ENCODE measurements around the gene HERPUD1.
A peak's percentile ranks its signal among the peaks of the same experiment; 100 is the strongest.

HERPUD1 gene

DNA sequence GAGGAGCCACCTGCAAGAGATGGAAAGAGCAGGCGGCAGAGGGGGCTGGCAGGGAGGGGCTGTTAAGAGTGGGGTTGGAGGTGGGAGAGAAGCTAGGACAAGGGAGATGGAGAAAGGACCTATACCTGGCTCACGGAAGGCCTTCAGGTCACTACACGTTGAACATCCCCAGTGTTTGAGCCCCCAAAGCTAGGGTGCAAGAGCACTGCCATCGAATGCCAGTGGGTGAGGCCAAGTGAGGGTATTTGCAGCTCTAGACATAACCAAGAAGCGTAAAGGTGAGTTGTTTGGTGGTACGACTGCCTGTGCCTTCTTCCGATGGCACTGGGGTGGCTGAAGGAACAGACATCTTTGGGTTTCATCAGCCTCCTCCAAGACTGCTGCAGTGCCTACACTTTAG is 17.0 kb upstream of the HERPUD1 start:
- no peak overlapping the region for H3K4me3 ChIP-seq (ENCODE audit: low read depth, low read length)
- ChIA-PET POLR2A (no interaction called here), CTCF (no interaction called here)
- H3K36me3 ChIP-seq (ENCODE audit: control insufficient read depth in 2 of 2, insufficient read depth in 1 of 2, low read length in 2 of 2) = no peaks in the 10 kb centered on the region
- no peak for TF ChIP-seq ZNF155 (tag by site-specific recombination; IDR thresholded peaks at IDR 0.05)
- TF ChIP-seq ZNF19 (tag by site-specific recombination; IDR thresholded peaks at IDR 0.05; ENCODE audit: low read depth) = no peak
- TF ChIP-seq FEZF1 (tag by site-specific recombination; IDR thresholded peaks at IDR 0.05) = no peak
- TF ChIP-seq ZBTB1 (tag by site-specific recombination; IDR thresholded peaks at IDR 0.05) = no peak
- H3K4me1 ChIP-seq (ENCODE audit: control insufficient read depth, insufficient read depth, low read length) = no peaks in the 10 kb centered on the region
- H3K27ac ChIP-seq (ENCODE audit: extremely low read depth, low read depth, low read length) = no peak overlapping the region
- no peaks in the 10 kb centered on the region for H3K9me3 ChIP-seq (ENCODE audit: control insufficient read depth, insufficient read depth, low read depth, low read length)

DNA sequence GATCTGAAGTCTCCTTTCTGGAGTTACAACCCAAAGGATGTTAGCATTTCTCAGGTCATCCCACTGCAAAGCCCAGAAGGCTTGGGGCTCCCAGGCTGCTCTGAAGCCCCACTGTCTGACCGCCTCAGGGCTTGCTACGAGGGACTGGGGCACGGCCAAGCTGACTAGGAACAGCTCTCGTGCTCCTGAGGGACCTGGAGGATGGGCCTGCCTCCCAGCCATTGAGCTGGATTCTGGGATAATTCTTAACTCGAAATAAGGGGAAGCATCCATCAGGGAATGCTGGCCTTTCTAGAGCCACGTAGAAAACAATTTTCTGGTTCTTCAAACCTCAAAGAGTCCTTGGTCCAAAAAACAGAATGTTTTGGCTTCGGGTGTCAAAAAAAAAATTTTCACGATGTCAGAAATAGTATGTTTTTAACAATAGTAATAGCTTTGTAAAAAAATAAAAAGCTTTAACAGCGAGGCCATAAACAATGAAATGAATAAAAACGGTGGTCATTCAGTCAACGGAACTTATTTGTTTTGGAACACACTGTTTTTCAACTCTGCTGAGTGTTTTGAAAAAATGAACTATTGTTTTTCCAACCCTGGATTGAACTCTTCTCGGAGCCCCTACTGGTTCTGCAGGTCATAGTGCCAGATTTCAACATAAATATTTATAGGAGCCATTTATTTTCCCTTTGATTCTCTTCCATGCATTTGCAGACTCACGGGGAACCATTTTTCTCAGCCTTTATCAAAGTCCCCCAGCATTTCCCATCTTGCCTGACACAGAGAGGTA is 16.4 kb upstream of the HERPUD1 start:
- no peak for TF ChIP-seq ZNF248 (tag by site-specific recombination; IDR thresholded peaks at IDR 0.05)
- TF ChIP-seq, protein P1, sequence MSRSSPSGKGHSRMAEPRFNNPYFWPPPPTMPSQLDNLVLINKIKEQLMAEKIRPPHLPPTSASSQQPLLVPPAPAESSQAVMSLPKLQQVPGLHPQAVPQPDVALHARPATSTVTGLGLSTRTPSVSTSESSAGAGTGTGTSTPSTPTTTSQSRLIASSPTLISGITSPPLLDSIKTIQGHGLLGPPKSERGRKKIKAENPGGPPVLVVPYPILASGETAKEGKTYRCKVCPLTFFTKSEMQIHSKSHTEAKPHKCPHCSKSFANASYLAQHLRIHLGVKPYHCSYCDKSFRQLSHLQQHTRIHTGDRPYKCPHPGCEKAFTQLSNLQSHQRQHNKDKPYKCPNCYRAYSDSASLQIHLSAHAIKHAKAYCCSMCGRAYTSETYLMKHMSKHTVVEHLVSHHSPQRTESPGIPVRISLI (tag by site-specific recombination; IDR thresholded peaks at IDR 0.05) = no peak
- no peak for TF ChIP-seq ZNF707 (tag by site-specific recombination; IDR thresholded peaks at IDR 0.05)
- no peak for TF ChIP-seq ZNF138 (tag by site-specific recombination; IDR thresholded peaks at IDR 0.05; ENCODE audit: borderline replicate concordance)
- no peak for TF ChIP-seq ZNF335 (tag by site-specific recombination; conservative IDR thresholded peaks at IDR 0.05)
- TF ChIP-seq ZNF549 (tag by site-specific recombination; IDR thresholded peaks at IDR 0.05) = no peak
- H3K4me1 ChIP-seq (ENCODE audit: control insufficient read depth, insufficient read depth, low read length) = no peaks in the 10 kb centered on the region
- POLR2A ChIA-PET = no interaction called here
- no peak overlapping the region for H3K27ac ChIP-seq (ENCODE audit: extremely low read depth, low read depth, low read length)
- H3K9me3 ChIP-seq (ENCODE audit: control insufficient read depth, insufficient read depth, low read depth, low read length) = no peaks in the 10 kb centered on the region
- CTCF ChIA-PET = no interaction called here
- H3K36me3 ChIP-seq (ENCODE audit: control insufficient read depth in 2 of 2, insufficient read depth in 1 of 2, low read length in 2 of 2) = no peaks in the 10 kb centered on the region
- no peak overlapping the region for H3K4me3 ChIP-seq (ENCODE audit: low read depth, low read length)

- CTCF ChIA-PET = no interaction called here
- POLR2A ChIA-PET = no interaction called here
- Histone ChIP-seq H3K4me1 (ENCODE audit: control insufficient read depth, insufficient read depth, low read length) (no peaks in the 10 kb centered on the region), H3K9me3 (ENCODE audit: control insufficient read depth, insufficient read depth, low read depth, low read length) (no peaks in the 10 kb centered on the region), H3K36me3 (ENCODE audit: control insufficient read depth in 2 of 2, insufficient read depth in 1 of 2, low read length in 2 of 2) (no peaks in the 10 kb centered on the region), H3K27ac (ENCODE audit: extremely low read depth, low read depth, low read length) (no peak overlapping the region), H3K4me3 (ENCODE audit: low read depth, low read length) (no peak overlapping the region)
- TF ChIP-seq ZNF768 (tag by site-specific recombination; IDR thresholded peaks at IDR 0.05) = no peak
- TF ChIP-seq ZIC2 (tag by site-specific recombination; IDR thresholded peaks at IDR 0.05) = peak; percentile 64
- TF ChIP-seq TSHZ1 (tag by site-specific recombination; IDR thresholded peaks at IDR 0.05; ENCODE audit: borderline replicate concordance) = no peak
- TF ChIP-seq ZNF501 (tag by site-specific recombination; IDR thresholded peaks at IDR 0.05) = no peak
Measured at GRCh38 chr16:56916571-56917403, 15.2 kb upstream of the HERPUD1 start.

Measured in HEK293 (cell line).